Measurements from ENCODE around the gene CMTM3. TPM values are rescaled to one million over a fixed set of nuclear protein-coding genes. Genes with fewer than 3 reads are reported as not detected.
"Not testable (repeated sequence)": the region's sequence is repeated elsewhere in the genome, so short reads cannot be mapped to it uniquely, and the experiment has no call there.

Gene CMTM3
- total RNA-seq, 2 experiments from 2014 or later: 46.3 to 49.3 TPM

GRCh38 chr16:66658860-66659190 lies 54.3 kb downstream of the CMTM3 start:
- Histone ChIP-seq H3K4me1 (ENCODE audit: insufficient read depth, low read length) (no peaks in the 10 kb centered on the region), H3K36me3 (ENCODE audit: insufficient read depth, low read length) (no peaks in the 10 kb centered on the region), H3K27me3 (ENCODE audit: control insufficient read depth in 1 of 2, insufficient read depth in 2 of 2, low read length in 2 of 2) (peaks cover 0 to 3% of the 10 kb centered on the region in 2 experiments), H3K27ac (ENCODE audit: low read depth in 1 of 2, low read length in 2 of 2) (no peak overlapping the region), H3K4me3 (ENCODE audit: low read length) (no peak overlapping the region), H3K9me3 (ENCODE audit: control insufficient read depth in 1 of 2, insufficient read depth in 1 of 2, low read length in 2 of 2) (no peaks in the 10 kb centered on the region)
- Mint-ChIP-seq H3K4me3 (no peak overlapping the region), H3K9me3 (no peaks in the 10 kb centered on the region), H3K27ac (no peak overlapping the region), H3K36me3 (ENCODE audit: low read depth) (no peaks in the 10 kb centered on the region), H3K27me3 (peaks cover 7% of the 10 kb centered on the region), H3K4me1 (ENCODE audit: low read depth) (no peaks in the 10 kb centered on the region)
- ATAC-seq (ENCODE audit: poor library complexity): no peak
- intact Hi-C loops (cut with DNase I, micrococcal nuclease): no loop called here
- CTCF ChIA-PET: no interaction called here
- POLR2A ChIA-PET: no interaction called here
- DNase-seq: no peak
- no peak for TF ChIP-seq CTCF (IDR thresholded peaks at IDR 0.05)

- H3K4me3 Mint-ChIP-seq: no peak overlapping the region
- Histone ChIP-seq H3K27me3 (ENCODE audit: control insufficient read depth in 1 of 2, insufficient read depth in 2 of 2, low read length in 2 of 2) (no peaks in the 10 kb centered on the region), H3K9me3 (ENCODE audit: control insufficient read depth in 1 of 2, insufficient read depth in 1 of 2, low read length in 2 of 2) (no peaks in the 10 kb centered on the region), H3K36me3 (ENCODE audit: insufficient read depth, low read length) (no peaks in the 10 kb centered on the region), H3K4me1 (ENCODE audit: insufficient read depth, low read length) (no peaks in the 10 kb centered on the region), H3K4me3 (ENCODE audit: low read length) (no peak overlapping the region), H3K27ac (ENCODE audit: low read depth in 1 of 2, low read length in 2 of 2) (no peak overlapping the region)
- ATAC-seq (ENCODE audit: poor library complexity): no peak
- peaks cover 7% of the 10 kb centered on the region for H3K27me3 Mint-ChIP-seq
- H3K4me1 Mint-ChIP-seq (ENCODE audit: low read depth): no peaks in the 10 kb centered on the region
- DNase-seq: peak in 1 of 14 experiments; percentile 29
- POLR2A ChIA-PET: interaction anchor here (0.6 to 1.1 kb wide), 2 partner anchors 9 to 10 kb away, joined by 3 to 4 read pairs; no protein-coding TSS in a partner anchor
- no peaks in the 10 kb centered on the region for H3K9me3 Mint-ChIP-seq
- intact Hi-C loops (cut with DNase I, micrococcal nuclease): no loop called here
- H3K27ac Mint-ChIP-seq: no peak overlapping the region
- CTCF ChIA-PET: interaction anchor here (0.6 to 4.1 kb wide), 3 partner anchors 9 to 121 kb away, joined by 3 to 23 read pairs (median 3); no protein-coding TSS in a partner anchor
- no peak for TF ChIP-seq CTCF (IDR thresholded peaks at IDR 0.05)
- no peaks in the 10 kb centered on the region for H3K36me3 Mint-ChIP-seq (ENCODE audit: low read depth)
Measured at GRCh38 chr16:66660422-66661209, 56.1 kb downstream of the CMTM3 start.

- ChIA-PET POLR2A (interaction anchor here (0.6 to 1.1 kb wide), 2 partner anchors 8 to 10 kb away, joined by 3 to 4 read pairs; no protein-coding TSS in a partner anchor), CTCF (interaction anchor here (1.5 to 4.1 kb wide), 2 partner anchors 10 to 52 kb away, joined by 3 to 23 read pairs; no protein-coding TSS in a partner anchor)
- Mint-ChIP-seq H3K9me3 (no peaks in the 10 kb centered on the region), H3K27me3 (peaks cover 7% of the 10 kb centered on the region), H3K4me1 (ENCODE audit: low read depth) (no peaks in the 10 kb centered on the region), H3K27ac (no peak overlapping the region), H3K4me3 (no peak overlapping the region), H3K36me3 (ENCODE audit: low read depth) (no peaks in the 10 kb centered on the region)
- no peak for ATAC-seq (ENCODE audit: poor library complexity)
- no peak overlapping the region for H3K27ac ChIP-seq (ENCODE audit: low read depth in 1 of 2, low read length in 2 of 2)
- no peak overlapping the region for H3K4me3 ChIP-seq (ENCODE audit: low read length)
- DNase-seq: no peak
- intact Hi-C loops (cut with DNase I, micrococcal nuclease): no loop called here
- no peaks in the 10 kb centered on the region for H3K9me3 ChIP-seq (ENCODE audit: control insufficient read depth in 1 of 2, insufficient read depth in 1 of 2, low read length in 2 of 2)
- TF ChIP-seq CTCF (IDR thresholded peaks at IDR 0.05): no peak
- H3K4me1 ChIP-seq (ENCODE audit: insufficient read depth, low read length): no peaks in the 10 kb centered on the region
- H3K27me3 ChIP-seq (ENCODE audit: control insufficient read depth in 1 of 2, insufficient read depth in 2 of 2, low read length in 2 of 2): no peaks in the 10 kb centered on the region
- no peaks in the 10 kb centered on the region for H3K36me3 ChIP-seq (ENCODE audit: insufficient read depth, low read length)
Measured at GRCh38 chr16:66661210-66661560, 56.7 kb downstream of the CMTM3 start.

- H3K4me3 Mint-ChIP-seq; DNase-seq; ATAC-seq (ENCODE audit: poor library complexity); H3K4me3 ChIP-seq (ENCODE audit: low read length); H3K9me3 Mint-ChIP-seq; H3K36me3 Mint-ChIP-seq (ENCODE audit: low read depth); H3K27ac Mint-ChIP-seq; H3K4me1 Mint-ChIP-seq (ENCODE audit: low read depth); intact Hi-C loops (cut with DNase I, micrococcal nuclease); H3K27me3 ChIP-seq (ENCODE audit: control insufficient read depth in 1 of 2, insufficient read depth in 2 of 2, low read length in 2 of 2); H3K9me3 ChIP-seq (ENCODE audit: control insufficient read depth in 1 of 2, insufficient read depth in 1 of 2, low read length in 2 of 2); H3K36me3 ChIP-seq (ENCODE audit: insufficient read depth, low read length); H3K27me3 Mint-ChIP-seq; H3K27ac ChIP-seq (ENCODE audit: low read depth in 1 of 2, low read length in 2 of 2); H3K4me1 ChIP-seq (ENCODE audit: insufficient read depth, low read length): not testable (repeated sequence)
- POLR2A ChIA-PET: interaction anchor here (1.1 kb wide), 1 partner anchor 11 kb away, joined by 3 read pairs; no protein-coding TSS in a partner anchor
- CTCF ChIA-PET: interaction anchor here (1.5 to 4.1 kb wide), 2 partner anchors 11 to 53 kb away, joined by 3 to 23 read pairs; no protein-coding TSS in a partner anchor
Measured at GRCh38 chr16:66661671-66662346, 57.3 kb downstream of the CMTM3 start.
